ENCODE results near the gene OR8B3. TPM values are rescaled to one million over a fixed set of nuclear protein-coding genes. Genes with fewer than 3 reads are reported as not detected.

The OR8B3 gene
- total RNA-seq = not detected

DNA sequence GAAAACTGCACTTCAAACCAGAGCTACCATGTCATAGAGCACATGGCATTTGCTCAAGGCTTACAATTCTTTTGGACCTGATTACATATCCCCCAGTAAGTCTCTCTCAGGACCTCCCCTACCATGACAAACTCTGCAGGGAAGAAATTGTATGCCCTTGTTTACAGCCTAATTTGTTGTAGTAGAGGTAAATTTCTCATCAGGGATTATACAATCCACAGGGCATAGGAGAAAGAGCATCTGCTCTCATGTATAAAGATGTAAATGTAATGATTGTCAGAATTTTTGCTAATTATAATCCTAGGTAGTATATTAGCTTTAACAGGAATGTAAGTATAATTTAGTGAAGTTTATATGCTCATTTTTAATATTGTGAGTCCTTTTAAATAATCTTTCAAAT is at the start of gene OR8B3:
OR8B3 (minus strand) TSS at position 101 of the 400 bp plus-strand sequence. CDS start 1,673 bp downstream, outside the sequence.
- Mint-ChIP-seq H3K9me3 (no peaks in the 10 kb centered on the region), H3K27me3 (no peaks in the 10 kb centered on the region), H3K36me3 (no peaks in the 10 kb centered on the region), H3K4me1 (no peaks in the 10 kb centered on the region), H3K4me3 (no peak within 1 kb of the TSS), H3K27ac (no peak within 1 kb of the TSS)
- no peak for DNase-seq
- ATAC-seq (ENCODE audit: low read depth) = no peak
- POLR2A ChIA-PET = no interaction called here

- H3K27me3 Mint-ChIP-seq = peaks cover 3% of the 10 kb centered on the region
- H3K36me3 Mint-ChIP-seq = no peaks in the 10 kb centered on the region
- ATAC-seq (ENCODE audit: low read depth) = no peak
- H3K4me1 Mint-ChIP-seq = no peaks in the 10 kb centered on the region
- H3K4me3 Mint-ChIP-seq = no peak overlapping the region
- POLR2A ChIA-PET = no interaction called here
- H3K9me3 Mint-ChIP-seq = no peaks in the 10 kb centered on the region
- no peak for DNase-seq
- no peak overlapping the region for H3K27ac Mint-ChIP-seq
Measured at GRCh38 chr11:124446916-124447315, 48.1 kb upstream of the OR8B3 start.

GRCh38 chr11:124445646-124446150 is 46.9 kb upstream of the OR8B3 start, which contains the start of gene OR8B8:
Gene OR8B8 (minus strand): TSS chr11:124445696. CDS start chr11:124441085, 4,611 bp downstream.
- no peak for DNase-seq
- POLR2A ChIA-PET = no interaction called here
- H3K4me3 Mint-ChIP-seq = no peak within 1 kb of the TSS
- H3K4me1 Mint-ChIP-seq = no peaks in the 10 kb centered on the region
- peaks cover 3% of the 10 kb centered on the region for H3K27me3 Mint-ChIP-seq
- no peak for ATAC-seq (ENCODE audit: low read depth)
- H3K27ac Mint-ChIP-seq = no peak within 1 kb of the TSS
- no peaks in the 10 kb centered on the region for H3K36me3 Mint-ChIP-seq
- H3K9me3 Mint-ChIP-seq = no peaks in the 10 kb centered on the region

GRCh38 chr11:124442847-124443246 is 44.0 kb upstream of the OR8B3 start:
- no peak for DNase-seq
- Mint-ChIP-seq H3K36me3 (no peaks in the 10 kb centered on the region), H3K4me1 (no peaks in the 10 kb centered on the region), H3K9me3 (no peaks in the 10 kb centered on the region), H3K27ac (no peak overlapping the region), H3K4me3 (no peak overlapping the region), H3K27me3 (peaks cover 2% of the 10 kb centered on the region)
- no peak for ATAC-seq (ENCODE audit: low read depth)
- POLR2A ChIA-PET = no interaction called here

GRCh38 chr11:124442442-124442841 is 43.6 kb upstream of the OR8B3 start:
- no peak overlapping the region for H3K27ac Mint-ChIP-seq
- DNase-seq (no peak), ATAC-seq (ENCODE audit: low read depth) (no peak)
- H3K4me3 Mint-ChIP-seq = no peak overlapping the region
- no peaks in the 10 kb centered on the region for H3K4me1 Mint-ChIP-seq
- H3K27me3 Mint-ChIP-seq = peaks cover 2% of the 10 kb centered on the region
- H3K36me3 Mint-ChIP-seq = no peaks in the 10 kb centered on the region
- H3K9me3 Mint-ChIP-seq = no peaks in the 10 kb centered on the region
- POLR2A ChIA-PET = no interaction called here

GRCh38 chr11:124441519-124441918 is 42.7 kb upstream of the OR8B3 start:
- POLR2A ChIA-PET = no interaction called here
- ATAC-seq (ENCODE audit: low read depth) (no peak), DNase-seq (no peak)
- Mint-ChIP-seq H3K27me3 (peaks cover 2% of the 10 kb centered on the region), H3K4me3 (no peak overlapping the region), H3K4me1 (no peaks in the 10 kb centered on the region), H3K36me3 (no peaks in the 10 kb centered on the region), H3K27ac (no peak overlapping the region), H3K9me3 (no peaks in the 10 kb centered on the region)

DNA sequence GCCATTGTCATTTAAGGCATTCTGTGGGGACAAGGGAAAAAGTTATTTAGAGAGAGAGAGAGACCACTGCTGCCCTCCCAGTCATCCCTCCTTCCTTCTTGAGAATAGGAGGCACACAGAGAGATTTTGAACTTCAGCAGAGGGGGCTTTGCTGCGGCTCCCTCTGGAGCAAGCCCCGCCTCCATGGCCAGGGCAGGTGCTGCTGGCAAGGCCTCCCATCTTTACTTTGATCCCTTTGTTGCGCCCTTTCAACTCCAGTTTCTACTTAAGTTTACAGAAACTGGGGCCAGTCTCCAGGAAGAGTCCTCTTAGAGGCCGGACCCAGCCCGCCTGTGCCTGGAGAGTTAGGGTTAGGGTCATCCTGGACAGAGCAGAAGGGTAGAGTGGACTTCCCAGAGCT is 42.3 kb upstream of the OR8B3 start:
- Mint-ChIP-seq H3K27me3 (peaks cover 2% of the 10 kb centered on the region), H3K27ac (no peak overlapping the region), H3K36me3 (no peaks in the 10 kb centered on the region), H3K9me3 (no peaks in the 10 kb centered on the region), H3K4me3 (no peak overlapping the region), H3K4me1 (no peaks in the 10 kb centered on the region)
- DNase-seq (no peak), ATAC-seq (ENCODE audit: low read depth) (no peak)
- POLR2A ChIA-PET = no interaction called here

DNA sequence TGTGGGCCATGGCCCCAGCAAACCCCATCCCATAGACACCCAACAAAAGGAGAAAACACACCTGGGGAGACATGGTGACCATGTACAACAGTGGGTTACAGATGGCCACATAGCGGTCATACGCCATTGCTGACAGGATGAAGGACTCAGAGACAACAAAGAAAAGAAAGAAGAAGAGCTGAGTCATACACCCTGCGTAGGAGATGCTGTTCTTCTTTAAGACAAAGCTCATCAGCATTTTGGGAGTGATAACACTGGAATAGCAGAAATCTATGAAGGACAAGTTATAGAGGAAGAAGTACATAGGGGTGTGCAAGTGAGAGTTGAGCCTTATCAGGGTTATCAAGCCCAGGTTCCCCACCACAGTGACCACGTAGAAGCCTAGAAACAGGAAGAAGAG is 41.8 kb upstream of the OR8B3 start:
- POLR2A ChIA-PET = no interaction called here
- Mint-ChIP-seq H3K4me3 (no peak overlapping the region), H3K27ac (no peak overlapping the region), H3K27me3 (peaks cover 2% of the 10 kb centered on the region), H3K4me1 (no peaks in the 10 kb centered on the region), H3K36me3 (no peaks in the 10 kb centered on the region), H3K9me3 (no peaks in the 10 kb centered on the region)
- no peak for ATAC-seq (ENCODE audit: low read depth)
- no peak for DNase-seq

DNA sequence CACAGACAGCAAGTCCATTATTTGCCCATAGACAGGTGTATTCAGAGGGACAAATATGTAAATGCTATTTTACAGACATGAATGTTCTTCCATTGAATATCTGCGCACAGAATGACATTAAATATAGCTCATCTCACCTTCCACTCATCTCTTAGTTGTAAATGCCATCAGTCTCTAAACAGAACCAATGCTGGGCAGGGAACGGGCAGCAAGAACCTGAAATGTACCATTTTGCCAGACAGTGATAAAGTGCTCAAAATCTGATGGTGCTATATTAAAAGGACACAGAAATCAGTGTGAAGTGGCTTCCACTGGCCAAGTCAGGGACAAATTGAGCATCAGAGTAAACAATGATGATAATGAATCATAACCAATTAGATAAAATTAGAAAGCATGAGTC is 35.9 kb upstream of the OR8B3 start:
- Mint-ChIP-seq H3K27ac (no peak overlapping the region), H3K4me1 (no peaks in the 10 kb centered on the region), H3K4me3 (no peak overlapping the region), H3K27me3 (peaks cover 12% of the 10 kb centered on the region), H3K36me3 (no peaks in the 10 kb centered on the region), H3K9me3 (no peaks in the 10 kb centered on the region)
- DNase-seq = no peak
- ATAC-seq (ENCODE audit: low read depth) = no peak
- POLR2A ChIA-PET = no interaction called here

GRCh38 chr11:124429599-124429998 is 30.8 kb upstream of the OR8B3 start:
- no peaks in the 10 kb centered on the region for H3K36me3 Mint-ChIP-seq
- H3K4me1 Mint-ChIP-seq = no peaks in the 10 kb centered on the region
- peaks cover 12% of the 10 kb centered on the region for H3K27me3 Mint-ChIP-seq
- ATAC-seq (ENCODE audit: low read depth) (no peak), DNase-seq (no peak)
- H3K27ac Mint-ChIP-seq = no peak overlapping the region
- peaks cover 2% of the 10 kb centered on the region for H3K9me3 Mint-ChIP-seq
- POLR2A ChIA-PET = no interaction called here
- no peak overlapping the region for H3K4me3 Mint-ChIP-seq

GRCh38 chr11:124424384-124424921 is 25.6 kb upstream of the OR8B3 start, which contains the start of gene OR8B4:
Gene OR8B4 (minus strand): TSS chr11:124424871. CDS start chr11:124424871, 0 bp downstream.
- Mint-ChIP-seq H3K27me3 (peaks cover 5% of the 10 kb centered on the region), H3K27ac (no peak within 1 kb of the TSS), H3K4me3 (no peak within 1 kb of the TSS), H3K36me3 (no peaks in the 10 kb centered on the region), H3K9me3 (no peaks in the 10 kb centered on the region), H3K4me1 (no peaks in the 10 kb centered on the region)
- POLR2A ChIA-PET = no interaction called here
- ATAC-seq (ENCODE audit: low read depth) = no peak
- no peak for DNase-seq

GRCh38 chr11:124421043-124421442 is 22.2 kb upstream of the OR8B3 start:
- Mint-ChIP-seq H3K4me1 (no peaks in the 10 kb centered on the region), H3K27me3 (peaks cover 13% of the 10 kb centered on the region), H3K9me3 (no peaks in the 10 kb centered on the region), H3K36me3 (no peaks in the 10 kb centered on the region), H3K27ac (no peak overlapping the region), H3K4me3 (no peak overlapping the region)
- no peak for ATAC-seq (ENCODE audit: low read depth)
- POLR2A ChIA-PET = no interaction called here
- DNase-seq = no peak

DNA sequence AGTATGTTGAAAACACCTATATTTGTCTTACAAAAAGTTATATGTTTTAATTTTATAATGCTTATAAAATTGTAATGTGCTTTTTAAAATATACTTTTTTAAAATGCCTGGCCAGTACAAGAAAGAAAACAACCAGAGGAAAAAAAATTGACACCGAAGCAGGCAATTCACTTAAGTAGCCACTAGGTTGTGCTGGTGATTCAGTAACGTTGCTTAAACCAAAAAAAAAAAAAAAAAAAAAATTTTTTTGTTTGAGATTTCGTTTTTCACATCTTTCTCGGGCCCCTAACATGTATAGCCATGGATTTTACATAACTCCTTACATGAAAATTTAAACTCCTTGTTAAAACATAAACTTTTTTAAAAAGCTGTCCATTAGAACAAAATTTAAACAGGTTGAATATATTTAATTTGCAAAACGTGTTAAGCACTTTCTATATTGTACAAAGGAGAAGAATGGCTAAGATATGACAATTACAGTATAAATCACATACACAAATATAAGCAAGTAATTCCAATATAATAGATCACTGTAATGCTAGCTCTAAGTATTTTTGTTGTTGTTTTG is 16.6 kb upstream of the OR8B3 start:
- DNase-seq = no peak
- Mint-ChIP-seq H3K27me3 (peaks cover 9% of the 10 kb centered on the region), H3K36me3 (no peaks in the 10 kb centered on the region), H3K27ac (no peak overlapping the region), H3K4me1 (no peaks in the 10 kb centered on the region), H3K9me3 (no peaks in the 10 kb centered on the region), H3K4me3 (no peak overlapping the region)
- ATAC-seq (ENCODE audit: low read depth) = no peak
- POLR2A ChIA-PET = no interaction called here

GRCh38 chr11:124409906-124410305 is 11.1 kb upstream of the OR8B3 start:
- no peaks in the 10 kb centered on the region for H3K9me3 Mint-ChIP-seq
- DNase-seq (no peak), ATAC-seq (ENCODE audit: low read depth) (no peak)
- H3K4me1 Mint-ChIP-seq = no peaks in the 10 kb centered on the region
- peaks cover 13% of the 10 kb centered on the region for H3K27me3 Mint-ChIP-seq
- H3K4me3 Mint-ChIP-seq = no peak overlapping the region
- no peak overlapping the region for H3K27ac Mint-ChIP-seq
- H3K36me3 Mint-ChIP-seq = no peaks in the 10 kb centered on the region
- POLR2A ChIA-PET = no interaction called here
